GM18867 (cell line): Measurements from ENCODE around the gene NACC2.

Experiments used
- ATAC-seq: cut with Tn5 transposase; IDR thresholded peaks from one replicate; pipeline ENCODE4 v1.9.1; 2021; ENCODE audit warnings: mild to moderate bottlenecking, moderate library complexity; ENCODE audit not compliant: unreplicated experiment

NACC2 gene

DNA sequence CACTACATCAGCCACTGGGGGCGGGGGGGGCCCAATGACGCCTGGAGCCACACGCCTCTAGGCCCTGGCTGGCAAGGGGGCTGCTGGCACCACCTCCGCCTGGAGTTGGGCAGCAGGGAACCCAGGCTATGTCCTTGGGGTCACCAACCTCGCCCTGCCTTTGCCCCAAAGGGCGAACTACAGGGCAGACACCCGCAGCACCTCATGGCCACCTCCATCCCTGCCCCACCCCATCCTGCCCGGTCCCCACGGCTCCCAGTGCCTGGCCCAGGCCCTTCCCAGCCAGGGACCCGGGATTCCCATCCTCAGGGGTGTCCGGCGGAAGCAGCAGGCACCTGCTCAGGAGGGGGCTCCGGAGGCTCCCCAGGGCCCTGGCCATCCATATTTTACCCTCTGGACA lies 37.0 kb downstream of the NACC2 start:
- no peak for ATAC-seq

DNA sequence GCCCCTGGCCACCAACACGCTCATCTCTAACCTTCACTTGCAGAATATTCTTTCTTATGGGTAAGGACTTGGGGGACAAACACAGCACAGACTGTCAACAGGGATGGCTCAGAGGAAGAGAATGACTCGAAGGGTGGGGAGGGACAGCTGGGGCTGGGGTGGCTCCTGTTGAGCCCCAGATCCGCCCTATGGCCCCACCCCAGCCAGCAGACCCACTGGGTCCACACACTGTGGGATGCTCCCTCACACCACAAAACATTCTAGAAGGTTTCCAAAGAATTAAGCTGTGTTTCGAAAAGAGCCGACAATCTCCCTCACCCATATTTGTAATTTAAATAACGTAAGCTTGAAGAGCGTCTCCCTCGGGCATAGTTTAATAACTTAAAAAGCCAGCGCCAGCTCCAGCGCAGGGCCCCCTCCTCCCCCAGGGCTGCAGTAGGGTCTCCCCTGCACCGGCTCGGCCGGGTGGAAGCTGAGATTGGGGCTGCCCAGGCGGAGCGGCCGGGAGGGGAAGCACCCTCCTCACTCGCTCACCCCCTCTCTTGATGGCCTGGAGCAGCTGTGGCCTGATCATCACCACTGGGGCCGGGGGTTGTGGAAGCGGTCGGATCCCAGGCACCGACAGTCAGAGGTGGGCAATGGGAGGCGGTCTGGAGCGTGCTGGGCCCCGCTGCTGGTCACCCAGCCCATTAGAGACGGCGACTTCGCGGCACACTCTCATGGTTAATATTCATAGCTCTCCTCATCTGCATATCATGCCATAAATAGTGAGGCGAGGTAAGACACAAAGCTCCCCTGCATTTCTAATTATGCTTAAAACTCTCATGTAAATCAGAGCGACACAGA lies 37.6 kb downstream of the NACC2 start:
- ATAC-seq: no peak

DNA sequence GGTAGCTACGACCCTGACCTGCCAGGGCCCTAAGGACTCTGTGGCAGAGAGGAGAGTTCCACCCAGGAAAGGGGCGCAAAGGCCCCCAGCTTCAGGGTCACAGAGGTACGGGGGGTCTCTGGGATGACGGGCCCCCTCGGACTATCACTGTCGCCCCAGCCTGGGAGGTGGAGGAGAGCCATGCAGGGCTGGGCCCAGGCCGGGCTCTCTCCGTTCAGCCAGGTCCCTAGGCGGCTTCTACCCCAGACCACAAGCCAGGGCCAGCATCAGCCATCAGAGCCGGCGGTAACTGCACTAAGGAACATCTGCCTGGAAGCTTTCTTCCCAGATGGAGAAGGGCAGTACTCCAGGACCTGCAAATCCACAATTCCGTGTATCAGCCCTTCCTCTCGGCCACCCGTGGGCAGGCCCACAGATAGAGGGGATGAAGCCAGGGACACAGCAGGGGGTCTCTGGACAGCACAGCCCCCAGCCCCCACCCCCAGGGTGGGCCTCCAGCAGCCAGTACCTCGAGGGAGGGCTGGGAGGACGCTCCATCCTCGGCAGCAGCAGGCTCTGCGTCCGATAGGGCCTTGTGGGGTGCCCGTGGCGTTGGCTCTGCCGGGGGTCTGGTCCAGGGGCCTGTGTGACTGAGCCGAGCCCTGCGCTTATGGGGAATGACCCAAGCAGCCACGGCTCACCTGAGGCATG lies 38.4 kb downstream of the NACC2 start:
- no peak for ATAC-seq

DNA sequence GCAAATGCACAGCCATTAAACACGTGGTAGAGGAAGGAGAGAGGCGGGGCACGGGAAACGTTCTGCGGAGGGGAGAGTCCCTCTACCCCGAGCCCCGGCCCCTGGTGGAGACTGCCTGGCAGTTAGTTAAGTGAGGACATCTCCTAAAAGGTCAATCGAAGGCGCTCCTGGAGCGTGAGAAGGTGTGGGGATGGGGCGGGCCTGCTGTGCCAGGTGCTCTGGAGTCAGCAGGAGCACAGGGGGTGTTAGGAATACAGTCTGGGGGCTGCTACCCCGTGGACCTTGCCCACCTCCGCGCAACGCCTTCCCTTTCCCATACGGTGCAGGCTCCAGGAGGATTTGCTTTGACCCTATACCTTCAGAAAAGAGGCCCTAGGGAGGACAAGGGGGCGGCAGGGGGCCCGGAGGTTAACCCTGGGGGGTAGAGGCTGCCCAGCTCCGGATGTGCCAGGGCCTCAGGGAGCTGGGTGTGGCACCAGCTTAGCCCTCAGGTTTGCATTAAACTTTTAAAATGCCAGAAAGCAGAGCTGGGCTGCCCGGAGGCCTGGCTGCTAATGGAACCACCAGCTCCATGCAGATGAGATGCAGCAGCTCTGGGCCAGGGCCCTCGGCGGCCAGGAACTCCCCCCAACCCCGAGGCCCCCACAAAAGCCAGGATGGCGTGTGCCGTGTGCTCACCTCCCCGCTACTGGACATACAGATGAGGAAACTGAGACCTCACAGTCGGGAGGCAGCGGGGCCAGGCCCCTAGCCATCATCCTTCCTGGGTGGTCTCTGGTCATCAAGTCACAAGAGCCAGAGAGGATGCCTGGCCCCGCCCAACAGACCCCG lies 39.2 kb downstream of the NACC2 start:
- ATAC-seq: no peak

DNA sequence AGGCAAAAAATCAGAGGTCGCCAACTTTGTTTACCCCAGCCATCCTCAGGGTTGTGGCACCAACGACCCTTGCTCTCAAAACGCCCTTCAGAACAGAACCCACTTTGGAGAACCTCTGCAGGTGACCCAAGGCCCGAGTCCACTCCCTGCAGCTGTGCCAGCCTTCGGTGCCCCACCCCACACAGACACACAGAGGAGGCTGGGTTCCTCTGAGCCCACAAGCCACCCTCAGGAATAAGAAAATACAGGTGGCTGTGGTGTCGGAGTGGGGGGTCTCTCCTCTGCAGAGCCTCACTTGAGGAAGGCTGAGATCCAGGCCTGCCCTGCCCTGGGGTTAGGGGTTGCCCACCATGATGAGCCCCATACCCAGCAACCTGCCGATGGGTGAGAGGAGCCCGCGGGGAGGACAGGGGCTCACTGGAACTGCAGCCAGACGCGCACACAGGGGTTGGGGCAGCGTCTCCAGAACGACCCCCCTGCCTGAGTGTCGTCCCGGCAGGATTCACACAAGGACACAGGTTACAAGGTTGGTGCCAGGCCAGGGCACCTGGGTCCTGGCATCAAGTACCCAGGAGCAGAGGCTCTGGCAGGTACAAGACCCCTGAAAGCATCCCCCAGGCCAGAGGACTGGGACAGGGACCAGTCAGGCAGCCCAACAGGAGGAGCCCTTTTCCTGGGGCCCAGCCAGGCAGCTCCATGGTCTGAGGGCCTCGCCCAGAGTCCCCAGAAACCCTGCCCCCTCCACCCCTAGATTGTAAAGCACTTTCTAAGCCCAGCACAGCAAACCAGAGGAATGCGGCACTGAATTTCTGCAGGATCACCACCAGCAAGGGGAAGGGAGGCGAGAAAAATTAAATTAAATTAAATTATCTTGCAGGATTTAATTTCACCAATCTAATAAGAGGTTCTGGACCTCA lies 40.0 kb downstream of the NACC2 start:
- ATAC-seq: no peak

DNA sequence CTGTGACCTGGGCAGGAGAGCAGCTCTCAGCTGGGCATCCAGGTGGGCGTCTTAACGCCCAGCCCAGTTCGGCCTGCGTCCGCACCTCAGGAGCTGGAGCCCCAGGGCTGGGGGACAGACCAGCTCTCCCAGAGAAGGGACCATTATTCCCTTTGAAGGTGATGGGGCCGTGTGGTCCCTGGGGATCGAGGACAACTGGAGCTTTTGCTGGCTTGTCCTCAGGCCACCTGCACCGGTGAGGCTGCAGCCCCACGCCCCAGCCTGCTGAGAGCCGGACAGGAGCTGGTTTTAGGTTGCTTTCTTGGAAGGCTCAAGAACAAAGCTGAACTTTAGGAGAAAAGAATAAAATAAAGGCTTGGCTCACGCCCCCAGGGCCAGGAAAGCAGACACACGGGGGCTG lies 40.9 kb downstream of the NACC2 start:
- ATAC-seq: no peak

DNA sequence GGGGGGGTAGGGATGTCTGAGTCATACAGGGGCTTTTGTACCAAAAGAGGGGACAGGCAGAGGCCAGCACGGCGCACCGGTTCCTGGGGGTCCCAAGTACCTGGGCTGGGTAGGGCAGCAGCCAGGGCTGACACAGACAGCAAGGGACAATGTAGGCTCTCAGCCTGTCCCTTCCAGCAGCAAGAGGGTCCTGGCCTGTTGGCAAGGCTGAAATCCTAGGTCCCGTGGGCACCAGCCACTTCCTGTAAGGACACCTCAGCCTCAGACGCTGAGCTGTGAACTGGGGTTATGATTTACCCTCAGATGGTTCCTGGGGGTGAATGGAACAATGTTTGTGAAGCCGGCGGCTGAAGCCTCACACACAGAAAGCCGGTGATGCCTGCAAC lies 41.3 kb downstream of the NACC2 start:
- ATAC-seq: no peak

DNA sequence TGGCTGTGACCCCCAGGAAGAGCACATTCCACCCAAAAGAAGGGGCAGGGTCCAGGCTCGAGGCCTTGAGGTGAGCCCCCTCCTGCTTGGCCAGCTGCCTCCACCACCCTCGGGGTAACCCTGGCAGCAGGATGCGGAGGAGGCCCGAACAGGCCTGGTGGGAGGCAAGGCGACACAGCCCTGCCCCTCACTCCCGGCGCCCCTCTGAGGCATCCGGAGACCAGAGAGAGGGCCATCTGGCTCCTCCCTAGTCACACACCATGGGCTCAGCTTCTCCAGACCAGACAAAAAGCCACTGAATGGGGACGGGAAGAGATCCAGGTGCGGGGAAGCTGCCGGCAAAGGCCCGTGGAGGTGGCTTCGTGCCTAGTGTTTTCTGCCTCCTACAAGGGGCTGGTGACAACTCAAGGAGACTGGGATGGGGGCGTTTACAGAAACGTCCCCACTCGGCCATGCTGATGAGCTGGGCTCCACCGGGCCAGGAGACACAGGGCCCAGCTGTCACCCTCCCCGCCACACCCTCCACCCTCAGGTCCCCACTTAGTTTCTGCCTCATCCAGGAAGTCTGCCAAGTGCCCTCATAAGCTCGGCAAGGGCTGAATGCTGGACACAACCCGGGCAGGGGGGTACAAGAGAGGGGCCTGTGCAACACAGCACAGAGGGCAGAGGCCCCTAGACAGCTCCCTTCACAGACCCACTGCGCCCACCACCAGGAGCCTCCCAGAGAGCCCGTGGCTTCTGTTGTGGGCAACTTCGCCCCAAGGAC lies 41.9 kb downstream of the NACC2 start:
- no peak for ATAC-seq

DNA sequence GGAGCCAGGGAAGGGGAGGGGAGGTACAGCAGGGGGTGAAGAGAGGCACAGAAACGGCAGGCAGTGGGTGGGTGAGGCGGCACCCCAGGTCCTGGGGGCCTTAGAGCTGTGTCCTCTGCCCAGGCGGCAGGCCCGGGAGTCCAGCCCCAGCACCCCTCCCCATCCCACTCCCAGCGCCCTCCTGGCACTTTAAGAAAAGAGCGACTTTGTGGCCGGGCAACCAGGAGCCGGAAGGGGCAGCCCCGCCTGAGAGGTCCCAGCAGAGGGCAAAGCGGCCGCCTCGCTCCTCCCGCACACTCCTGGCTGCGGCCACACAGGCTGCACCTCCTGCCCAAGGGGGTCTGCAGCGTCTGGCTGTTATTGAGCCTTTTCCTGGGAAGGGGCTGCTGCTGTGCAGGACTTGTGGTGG lies 42.6 kb downstream of the NACC2 start:
- no peak for ATAC-seq

DNA sequence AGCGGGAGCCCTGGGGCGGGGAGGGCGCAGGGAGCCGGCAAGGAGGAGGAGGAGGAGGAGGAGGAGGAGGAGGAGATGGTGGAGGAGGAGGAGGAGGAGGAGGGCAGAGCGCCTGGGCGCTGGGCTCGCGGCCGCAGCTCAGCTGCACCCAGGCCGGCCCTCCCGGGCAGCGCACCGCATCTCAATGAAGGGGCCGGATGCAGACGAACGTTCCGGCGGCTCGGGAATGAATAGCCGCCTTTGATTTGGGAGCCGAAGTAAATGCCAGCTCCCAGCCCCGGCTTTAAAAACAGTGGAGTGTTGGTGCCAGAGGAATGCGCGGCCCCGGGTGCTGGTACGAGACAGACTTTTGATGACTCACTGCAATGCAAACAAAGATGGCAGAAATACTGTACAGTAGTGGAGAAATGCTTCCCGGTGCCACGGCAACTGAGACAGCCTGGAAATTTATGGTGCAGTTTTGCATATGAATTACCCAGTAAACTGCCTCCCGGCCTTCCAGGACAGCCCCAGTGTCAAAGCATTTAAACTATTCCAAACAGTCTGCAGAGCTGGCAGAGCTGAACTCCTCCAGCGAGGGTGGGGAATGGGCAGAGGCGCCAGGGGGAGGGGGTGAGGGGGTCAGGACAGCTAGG lies 43.1 kb downstream of the NACC2 start:
- ATAC-seq: no peak

DNA sequence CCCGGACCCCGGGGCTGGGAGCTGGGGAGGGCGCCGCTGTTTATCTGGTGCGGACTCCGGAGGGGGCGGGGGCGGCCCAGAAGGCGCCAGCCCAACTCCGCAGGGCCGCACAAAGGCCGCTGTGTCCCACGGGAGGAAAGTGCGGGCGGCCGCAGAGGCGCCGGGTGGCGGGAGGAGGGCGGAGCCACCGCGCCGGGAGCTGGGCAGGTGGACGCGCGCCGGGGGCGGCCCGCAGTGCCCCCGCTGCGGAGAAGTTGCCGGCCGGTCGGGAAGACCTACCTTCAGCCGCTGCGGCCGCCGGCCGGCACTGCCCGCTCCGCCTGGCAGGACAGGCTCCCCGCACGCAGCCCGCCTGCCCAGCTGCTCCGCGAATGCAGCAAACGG lies 43.6 kb downstream of the NACC2 start:
- no peak for ATAC-seq

DNA sequence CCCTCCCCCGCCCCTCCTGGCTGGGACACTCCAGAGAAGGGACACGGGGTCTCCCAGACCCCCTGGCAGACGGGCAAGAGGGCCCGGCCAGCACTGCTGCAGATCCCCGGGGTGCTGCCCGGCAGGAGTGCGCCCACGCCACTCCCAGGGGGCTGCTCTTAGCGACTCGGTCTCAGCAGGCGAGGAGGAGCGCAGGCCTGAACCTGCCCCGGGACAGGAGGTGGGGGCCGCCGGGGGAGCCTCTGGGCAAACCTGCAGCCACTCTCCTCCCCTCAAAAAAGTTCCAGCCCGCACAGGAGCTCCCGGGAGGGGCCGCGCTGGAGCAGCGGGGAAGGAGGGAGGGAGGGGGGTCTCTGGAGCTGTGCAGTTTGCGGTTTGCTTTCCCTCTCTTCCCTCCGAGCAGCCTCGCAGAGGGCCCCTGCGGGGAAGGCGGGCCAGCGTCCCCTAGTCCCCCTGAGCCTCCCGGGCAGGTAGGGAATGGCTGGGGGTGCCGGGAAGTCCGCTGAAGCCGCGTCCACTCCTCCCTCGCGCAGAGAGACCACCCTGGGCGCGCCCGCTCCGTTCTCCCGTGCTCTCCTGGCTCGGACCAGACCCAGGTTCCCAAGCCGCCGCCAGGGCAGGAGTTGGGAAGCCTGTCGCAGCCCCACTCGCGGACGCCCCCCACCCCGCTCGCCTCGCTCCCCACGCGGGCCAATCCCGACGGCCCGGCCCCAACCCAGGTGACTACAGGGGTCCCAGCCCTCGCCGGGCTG lies 44.2 kb downstream of the NACC2 start:
- ATAC-seq: no peak

DNA sequence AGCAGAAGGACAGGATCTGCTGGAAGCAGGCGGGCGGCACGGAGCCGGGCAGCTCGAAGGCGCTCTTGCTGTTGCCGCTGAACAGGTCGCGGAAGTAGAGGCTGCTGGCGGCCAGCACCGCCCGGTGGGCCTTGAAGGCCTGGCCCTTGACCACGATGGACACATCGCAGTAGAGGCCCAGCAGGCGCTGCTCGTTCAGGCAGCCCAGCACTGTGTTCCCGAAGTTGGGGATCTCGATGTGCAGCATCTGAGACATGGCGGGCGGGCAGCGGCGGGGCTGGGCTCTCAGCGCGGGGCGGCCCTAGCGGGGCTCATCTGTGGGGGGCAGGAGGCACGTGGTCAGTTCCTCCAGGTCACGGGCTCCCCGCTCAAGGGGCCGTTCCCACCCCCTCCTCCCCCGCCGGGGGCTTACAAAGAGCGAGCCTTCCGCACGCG lies 44.8 kb downstream of the NACC2 start:
- no peak for ATAC-seq

DNA sequence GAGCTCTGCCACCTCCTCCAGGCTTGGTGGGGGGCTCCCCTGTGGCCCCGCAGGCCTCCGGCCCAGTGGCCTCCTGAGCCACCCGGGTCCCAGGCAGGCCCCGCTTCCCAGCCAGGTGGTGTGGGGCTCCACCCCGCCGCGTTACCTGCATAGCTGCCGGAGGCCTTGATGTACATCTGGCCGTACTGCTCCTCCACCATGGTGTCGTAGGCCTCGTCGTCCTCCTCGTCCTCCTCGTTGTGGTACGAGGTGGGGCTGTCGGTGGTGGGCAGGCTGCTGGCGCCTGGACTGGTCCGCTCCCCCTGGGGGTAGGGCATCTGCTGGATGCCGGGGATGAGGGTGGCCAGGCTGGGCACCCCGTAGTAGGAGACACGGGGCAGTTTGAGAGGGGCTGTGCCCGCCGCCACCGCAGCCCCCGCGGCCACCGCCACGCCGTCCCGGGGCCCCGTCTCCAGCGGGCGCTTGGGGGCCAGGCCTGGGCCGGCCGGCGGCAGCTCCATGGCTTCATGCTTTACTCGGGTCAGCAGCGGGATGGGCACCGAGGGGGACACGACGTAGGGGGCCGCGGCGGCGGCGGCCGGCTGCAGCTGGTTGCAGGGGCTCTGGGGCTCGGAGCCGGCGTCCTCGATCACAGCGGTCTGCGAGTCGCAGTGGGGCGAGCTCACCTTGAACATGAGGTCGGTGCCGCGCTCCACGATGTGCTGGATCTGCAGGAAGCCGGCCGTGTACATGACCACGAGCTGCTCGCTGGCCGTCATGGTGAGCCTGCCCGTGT lies 45.4 kb downstream of the NACC2 start:
- ATAC-seq: no peak

DNA sequence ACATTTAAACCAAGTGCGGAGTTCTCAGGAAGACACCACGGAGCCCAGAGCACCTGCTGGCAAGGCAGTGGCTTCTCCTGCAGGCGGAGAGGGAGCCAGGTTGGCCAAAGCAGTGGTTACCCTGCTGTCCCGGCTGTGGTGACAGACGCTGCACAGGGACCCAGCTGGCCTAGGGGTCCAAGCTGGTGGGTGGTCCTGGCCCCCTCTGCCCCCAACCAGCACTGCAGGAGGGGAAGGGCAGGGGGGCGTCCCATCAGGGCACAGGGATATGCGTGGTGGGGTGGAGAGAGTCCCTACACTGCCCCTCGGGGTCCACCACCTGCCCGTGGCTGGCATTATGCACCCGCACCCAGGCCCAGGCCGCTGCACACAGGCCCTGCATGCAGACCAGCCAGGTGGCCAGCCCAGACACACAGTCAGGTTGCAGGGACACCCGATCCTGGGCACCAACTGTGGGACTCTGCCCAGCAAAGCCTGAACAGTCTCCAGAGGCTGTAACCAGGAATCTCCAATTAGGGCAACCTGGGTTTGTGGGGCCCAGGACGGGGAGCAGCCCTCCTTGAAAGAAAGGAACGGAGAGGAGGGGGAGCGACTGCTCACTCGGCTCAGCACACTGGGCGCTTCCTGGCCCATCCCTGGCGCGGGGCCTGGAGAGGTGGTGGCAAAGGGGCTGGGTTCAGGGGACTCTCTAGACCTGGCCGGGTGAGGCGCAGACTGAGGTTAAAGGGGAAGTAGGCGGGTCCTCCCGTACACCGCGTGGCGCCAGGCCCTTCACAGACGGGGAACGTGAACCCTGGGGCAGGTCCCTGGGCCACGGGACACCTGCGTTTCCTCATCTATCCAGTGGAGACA lies 46.3 kb downstream of the NACC2 start:
- no peak for ATAC-seq

DNA sequence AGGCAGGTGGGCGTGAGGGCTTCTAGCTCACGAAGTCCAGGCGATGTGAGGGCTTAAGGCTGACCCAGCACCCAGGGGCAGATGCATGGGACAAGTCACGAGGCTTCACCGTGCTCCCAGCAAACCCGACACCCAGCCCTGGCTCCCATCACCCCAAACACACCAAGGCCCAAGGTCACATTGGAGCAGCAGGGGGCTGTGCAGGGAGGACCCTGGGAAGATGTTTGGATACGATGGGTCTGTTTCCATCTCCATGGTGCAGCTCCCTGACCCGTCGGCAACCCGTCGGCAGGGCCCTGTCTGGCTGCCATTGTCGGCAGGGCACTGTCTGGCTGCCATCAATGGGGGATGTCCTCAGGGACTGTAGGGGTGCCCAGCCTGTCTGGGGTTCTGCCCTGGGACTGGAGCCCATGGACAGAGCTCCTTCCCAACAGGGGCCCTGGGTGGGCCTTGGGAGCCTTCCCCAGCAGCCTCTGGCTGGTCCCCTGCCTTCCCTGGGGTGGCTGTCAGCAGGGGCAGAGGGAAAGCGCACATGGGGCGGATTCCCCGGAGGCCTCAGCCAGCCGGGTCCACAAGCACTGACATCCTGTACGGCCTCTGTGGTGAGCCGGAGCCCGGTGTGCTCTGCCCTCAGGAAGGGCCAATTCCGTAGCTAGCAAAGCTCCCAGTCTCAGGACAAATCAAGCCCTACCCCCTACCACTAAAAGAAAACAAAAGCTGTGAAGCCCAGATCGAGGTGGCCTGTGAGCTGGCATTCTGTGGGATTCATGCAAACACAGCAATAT lies 47.1 kb downstream of the NACC2 start:
- no peak for ATAC-seq
